ENCODE results near the gene BIRC5. TPM values are rescaled to one million over a fixed set of nuclear protein-coding genes. Genes with fewer than 3 reads are reported as not detected.

BIRC5 gene
- total RNA-seq, 1 donor from 2014 or later, result 1.0 TPM

GRCh38 chr17:78176548-78177025 lies 37.5 kb upstream of the BIRC5 start:
- Mint-ChIP-seq H3K36me3 (ENCODE audit: low read depth) (peaks cover 44% of the 10 kb centered on the region), H3K27me3 (no peaks in the 10 kb centered on the region), H3K4me1 (peaks cover 79% of the 10 kb centered on the region), H3K9me3 (no peaks in the 10 kb centered on the region), H3K27ac (peak overlapping the region; percentile 63), H3K4me3 (no peak overlapping the region)
- intact Hi-C loops (cut with micrococcal nuclease), result loop anchor here (1.0 to 5.0 kb wide), 5 partner anchors 42 to 246 kb away; partner anchors contain the start of gene TMC8
- ChIA-PET POLR2A (interaction anchor here (0.5 to 33.1 kb wide), 10 partner anchors 10 to 245 kb away, joined by 3 to 2404 read pairs (median 5); partner anchors contain the start of genes AFMID, C17orf99, TK1 and TMC6), CTCF (interaction anchor here (0.6 to 9.7 kb wide), 18 partner anchors 9 to 91 kb away, joined by 3 to 220 read pairs (median 8); partner anchors contain the start of genes AFMID, C17orf99, TK1 and TMC6)
- peak; percentile 92 for TF ChIP-seq CTCF (IDR thresholded peaks at IDR 0.05)
- ATAC-seq (ENCODE audit: low read depth) (peak; percentile 69), DNase-seq (peak; percentile 76)

GRCh38 chr17:78179372-78179771 lies 34.7 kb upstream of the BIRC5 start:
- intact Hi-C loops (cut with micrococcal nuclease), result loop anchor here (5.0 kb wide), 1 partner anchor 243 kb away; no protein-coding TSS in a partner anchor
- DNase-seq, result no peak
- no peak for ATAC-seq (ENCODE audit: low read depth)
- POLR2A ChIA-PET, result interaction anchor here (0.8 to 33.1 kb wide), 3 partner anchors 10 to 38 kb away, joined by 3 to 2404 read pairs (median 4); partner anchors contain the start of genes C17orf99, TMC6 and TMC8
- no peak overlapping the region for H3K27ac Mint-ChIP-seq
- peaks cover 16% of the 10 kb centered on the region for H3K36me3 Mint-ChIP-seq (ENCODE audit: low read depth)
- H3K9me3 Mint-ChIP-seq, result no peaks in the 10 kb centered on the region
- H3K4me1 Mint-ChIP-seq, result peaks cover 53% of the 10 kb centered on the region
- H3K4me3 Mint-ChIP-seq, result no peak overlapping the region
- TF ChIP-seq CTCF (IDR thresholded peaks at IDR 0.05), result no peak
- CTCF ChIA-PET, result interaction anchor here (9.7 kb wide), 1 partner anchor 48 kb away, joined by 220 read pairs; the partner anchor contains the start of genes TMC6 and TMC8
- H3K27me3 Mint-ChIP-seq, result no peaks in the 10 kb centered on the region

GRCh38 chr17:78180083-78180482 lies 34.0 kb upstream of the BIRC5 start:
- no peak for DNase-seq
- intact Hi-C loops (cut with micrococcal nuclease), result no loop called here
- no peak overlapping the region for H3K4me3 Mint-ChIP-seq
- H3K9me3 Mint-ChIP-seq, result no peaks in the 10 kb centered on the region
- CTCF ChIA-PET, result interaction anchor here (9.7 kb wide), 1 partner anchor 49 kb away, joined by 220 read pairs; the partner anchor contains the start of genes TMC6 and TMC8
- H3K27me3 Mint-ChIP-seq, result no peaks in the 10 kb centered on the region
- peaks cover 45% of the 10 kb centered on the region for H3K4me1 Mint-ChIP-seq
- peaks cover 12% of the 10 kb centered on the region for H3K36me3 Mint-ChIP-seq (ENCODE audit: low read depth)
- ATAC-seq (ENCODE audit: low read depth), result no peak
- POLR2A ChIA-PET, result interaction anchor here (33.1 kb wide), 1 partner anchor 39 kb away, joined by 2404 read pairs; the partner anchor contains the start of genes C17orf99, TMC6 and TMC8
- no peak for TF ChIP-seq CTCF (IDR thresholded peaks at IDR 0.05)
- H3K27ac Mint-ChIP-seq, result peak overlapping the region; percentile 8

GRCh38 chr17:78180508-78180907 lies 33.5 kb upstream of the BIRC5 start:
- Mint-ChIP-seq H3K4me3 (no peak overlapping the region), H3K4me1 (peaks cover 41% of the 10 kb centered on the region), H3K27ac (peak overlapping the region; percentile 8), H3K36me3 (ENCODE audit: low read depth) (peaks cover 8% of the 10 kb centered on the region), H3K27me3 (no peaks in the 10 kb centered on the region), H3K9me3 (no peaks in the 10 kb centered on the region)
- CTCF ChIA-PET, result no interaction called here
- TF ChIP-seq CTCF (IDR thresholded peaks at IDR 0.05), result no peak
- intact Hi-C loops (cut with micrococcal nuclease), result no loop called here
- POLR2A ChIA-PET, result interaction anchor here (33.1 kb wide), 1 partner anchor 39 kb away, joined by 2404 read pairs; the partner anchor contains the start of genes C17orf99, TMC6 and TMC8
- DNase-seq, result no peak
- ATAC-seq (ENCODE audit: low read depth), result no peak

- Mint-ChIP-seq H3K27me3 (no peaks in the 10 kb centered on the region), H3K4me3 (no peak overlapping the region), H3K27ac (no peak overlapping the region), H3K9me3 (no peaks in the 10 kb centered on the region), H3K36me3 (ENCODE audit: low read depth) (no peaks in the 10 kb centered on the region), H3K4me1 (peaks cover 30% of the 10 kb centered on the region)
- ChIA-PET POLR2A (interaction anchor here (2.4 to 33.1 kb wide), 2 partner anchors 8 to 41 kb away, joined by 7 to 2404 read pairs; partner anchors contain the start of genes C17orf99, TMC6 and TMC8), CTCF (no interaction called here)
- ATAC-seq (ENCODE audit: low read depth) (no peak), DNase-seq (no peak)
- intact Hi-C loops (cut with micrococcal nuclease), result no loop called here
- no peak for TF ChIP-seq CTCF (IDR thresholded peaks at IDR 0.05)
Measured at GRCh38 chr17:78182504-78182903, 31.5 kb upstream of the BIRC5 start.

Data from activated B cell treated with CpG ODN at 0.5 μM for 24 hours (primary cell).